ENCODE data around the gene RTN4RL1. TPM values are rescaled to one million over a fixed set of nuclear protein-coding genes. Genes with fewer than 3 reads are reported as not detected.

RTN4RL1 gene
- total RNA-seq, 1 donor from 2014 or later = 50.3 TPM

DNA sequence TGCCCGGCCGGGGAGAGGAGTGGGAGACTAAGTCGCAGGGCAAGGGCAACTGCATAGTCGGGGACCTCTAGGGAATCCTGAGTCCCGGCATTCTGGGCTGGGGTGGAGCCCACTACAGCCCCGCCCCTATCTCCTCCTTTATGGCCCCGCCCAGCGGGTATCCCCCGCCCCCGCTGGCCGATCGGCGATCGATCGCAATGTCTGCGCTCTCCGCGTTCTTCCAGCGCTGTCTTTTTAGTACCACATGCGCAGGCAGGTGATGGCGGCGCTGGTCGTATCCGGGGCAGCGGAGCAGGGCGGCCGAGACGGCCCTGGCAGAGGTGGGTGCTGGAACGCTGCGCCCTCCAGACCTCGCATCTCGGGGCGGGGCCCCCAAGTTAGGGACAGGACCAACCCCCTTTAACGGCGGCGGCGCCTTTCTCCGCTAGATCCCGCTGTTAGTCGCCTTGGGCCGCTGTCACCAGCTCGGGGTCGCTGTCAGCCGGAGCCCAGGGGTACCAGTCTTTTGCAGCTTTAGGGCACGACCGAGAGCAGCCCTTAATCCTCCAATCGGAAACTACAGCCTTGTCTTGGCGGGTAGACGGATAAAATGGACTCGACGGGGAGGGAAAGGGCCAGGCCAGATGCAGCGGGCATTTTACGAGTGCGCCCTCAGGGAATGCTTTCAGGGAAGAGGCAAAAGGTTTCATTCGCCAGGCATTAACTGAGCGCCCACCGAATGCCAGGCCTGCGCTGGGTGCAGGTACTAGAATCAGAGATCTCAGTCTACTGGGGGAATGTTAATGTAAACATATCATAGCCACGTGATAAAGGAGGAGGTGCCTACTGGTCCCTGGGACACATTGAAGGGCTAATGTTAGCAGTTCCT, 5.0 kb upstream of the RTN4RL1 start, which contains the start of gene DPH1:
TSS of gene DPH1 (plus strand) at position 243 of the 868 bp plus-strand sequence. CDS start at position 260, 17 bp downstream.
- H3K4me3 Mint-ChIP-seq (ENCODE audit: unreplicated experiment) = peak within 1 kb of the TSS; percentile 93
- peaks cover 4% of the 10 kb centered on the region for H3K9me3 Mint-ChIP-seq (ENCODE audit: unreplicated experiment)
- H3K27me3 Mint-ChIP-seq (ENCODE audit: unreplicated experiment) = peaks cover 9% of the 10 kb centered on the region
- H3K36me3 Mint-ChIP-seq (ENCODE audit: unreplicated experiment) = no peaks in the 10 kb centered on the region
- H3K4me1 Mint-ChIP-seq (ENCODE audit: low read depth, unreplicated experiment) = peaks cover 15% of the 10 kb centered on the region
- peak; percentile 92 for DNase-seq
- peak within 1 kb of the TSS; percentile 72 for H3K27ac Mint-ChIP-seq (ENCODE audit: unreplicated experiment)
- TF ChIP-seq, protein P1, sequence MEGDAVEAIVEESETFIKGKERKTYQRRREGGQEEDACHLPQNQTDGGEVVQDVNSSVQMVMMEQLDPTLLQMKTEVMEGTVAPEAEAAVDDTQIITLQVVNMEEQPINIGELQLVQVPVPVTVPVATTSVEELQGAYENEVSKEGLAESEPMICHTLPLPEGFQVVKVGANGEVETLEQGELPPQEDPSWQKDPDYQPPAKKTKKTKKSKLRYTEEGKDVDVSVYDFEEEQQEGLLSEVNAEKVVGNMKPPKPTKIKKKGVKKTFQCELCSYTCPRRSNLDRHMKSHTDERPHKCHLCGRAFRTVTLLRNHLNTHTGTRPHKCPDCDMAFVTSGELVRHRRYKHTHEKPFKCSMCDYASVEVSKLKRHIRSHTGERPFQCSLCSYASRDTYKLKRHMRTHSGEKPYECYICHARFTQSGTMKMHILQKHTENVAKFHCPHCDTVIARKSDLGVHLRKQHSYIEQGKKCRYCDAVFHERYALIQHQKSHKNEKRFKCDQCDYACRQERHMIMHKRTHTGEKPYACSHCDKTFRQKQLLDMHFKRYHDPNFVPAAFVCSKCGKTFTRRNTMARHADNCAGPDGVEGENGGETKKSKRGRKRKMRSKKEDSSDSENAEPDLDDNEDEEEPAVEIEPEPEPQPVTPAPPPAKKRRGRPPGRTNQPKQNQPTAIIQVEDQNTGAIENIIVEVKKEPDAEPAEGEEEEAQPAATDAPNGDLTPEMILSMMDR (IDR thresholded peaks at IDR 0.05; ENCODE audit: partially characterized antibody, unreplicated experiment) = no peak

DNA sequence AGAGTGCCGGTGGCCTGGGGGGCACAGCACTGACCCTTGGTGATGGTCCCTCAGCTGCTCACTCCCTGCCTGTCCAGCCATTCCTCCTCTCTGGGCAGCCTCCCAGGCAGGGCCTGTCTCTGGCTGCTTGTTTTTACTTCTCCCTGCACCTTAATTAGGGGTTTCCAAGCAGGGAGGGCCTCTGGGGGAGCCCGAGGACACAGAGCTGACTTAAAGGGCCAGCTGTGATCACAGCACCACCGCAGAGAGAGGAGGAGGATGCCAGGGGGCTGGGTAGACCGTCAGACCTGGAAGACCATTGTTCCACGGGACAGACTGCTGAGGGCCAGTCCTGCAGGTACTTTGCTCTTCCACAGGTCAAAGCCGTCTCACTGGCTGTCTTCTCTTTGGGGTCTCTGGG, 3.6 kb upstream of the RTN4RL1 start:
- H3K4me3 Mint-ChIP-seq (ENCODE audit: unreplicated experiment) = peak overlapping the region; percentile 20

DNA sequence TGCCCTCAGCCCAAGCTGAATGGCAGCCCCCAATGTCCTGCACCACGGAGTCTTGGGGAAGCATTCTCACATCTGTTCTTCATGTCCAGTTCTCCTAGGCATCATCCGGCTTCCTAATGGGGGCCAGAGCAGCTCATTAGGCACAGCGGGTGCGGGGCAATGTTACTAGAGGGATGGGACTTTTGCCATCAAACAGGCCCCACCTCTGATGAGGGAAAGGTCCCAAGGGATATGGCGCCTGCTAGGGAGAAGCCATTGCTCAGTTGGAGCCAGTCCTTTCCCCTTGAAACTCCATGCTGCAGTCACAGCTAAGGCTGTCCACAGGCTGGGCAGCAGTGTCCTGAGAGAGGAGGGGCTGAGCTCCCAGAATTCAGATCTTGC, 3.1 kb upstream of the RTN4RL1 start:
- TF ChIP-seq, protein P1 (IDR thresholded peaks at IDR 0.05; ENCODE audit: partially characterized antibody, unreplicated experiment) = no peak
- H3K4me1 Mint-ChIP-seq (ENCODE audit: low read depth, unreplicated experiment) = peaks cover 11% of the 10 kb centered on the region
- H3K4me3 Mint-ChIP-seq (ENCODE audit: unreplicated experiment) = peak overlapping the region; percentile 18
- H3K27me3 Mint-ChIP-seq (ENCODE audit: unreplicated experiment) = peaks cover 9% of the 10 kb centered on the region
- peak overlapping the region; percentile 48 for H3K27ac Mint-ChIP-seq (ENCODE audit: unreplicated experiment)
- H3K36me3 Mint-ChIP-seq (ENCODE audit: unreplicated experiment) = no peaks in the 10 kb centered on the region
- H3K9me3 Mint-ChIP-seq (ENCODE audit: unreplicated experiment) = peaks cover 4% of the 10 kb centered on the region
- no peak for DNase-seq

More for the DNA sequence above, 3.6 kb upstream of the RTN4RL1 start:
- H3K9me3 Mint-ChIP-seq (ENCODE audit: unreplicated experiment) = peaks cover 4% of the 10 kb centered on the region
- no peaks in the 10 kb centered on the region for H3K36me3 Mint-ChIP-seq (ENCODE audit: unreplicated experiment)
- H3K27me3 Mint-ChIP-seq (ENCODE audit: unreplicated experiment) = peaks cover 9% of the 10 kb centered on the region
- no peak overlapping the region for H3K27ac Mint-ChIP-seq (ENCODE audit: unreplicated experiment)
- TF ChIP-seq, protein P1 (IDR thresholded peaks at IDR 0.05; ENCODE audit: partially characterized antibody, unreplicated experiment) = no peak
- peak; percentile 29 for DNase-seq
- H3K4me1 Mint-ChIP-seq (ENCODE audit: low read depth, unreplicated experiment) = peaks cover 12% of the 10 kb centered on the region

DNA sequence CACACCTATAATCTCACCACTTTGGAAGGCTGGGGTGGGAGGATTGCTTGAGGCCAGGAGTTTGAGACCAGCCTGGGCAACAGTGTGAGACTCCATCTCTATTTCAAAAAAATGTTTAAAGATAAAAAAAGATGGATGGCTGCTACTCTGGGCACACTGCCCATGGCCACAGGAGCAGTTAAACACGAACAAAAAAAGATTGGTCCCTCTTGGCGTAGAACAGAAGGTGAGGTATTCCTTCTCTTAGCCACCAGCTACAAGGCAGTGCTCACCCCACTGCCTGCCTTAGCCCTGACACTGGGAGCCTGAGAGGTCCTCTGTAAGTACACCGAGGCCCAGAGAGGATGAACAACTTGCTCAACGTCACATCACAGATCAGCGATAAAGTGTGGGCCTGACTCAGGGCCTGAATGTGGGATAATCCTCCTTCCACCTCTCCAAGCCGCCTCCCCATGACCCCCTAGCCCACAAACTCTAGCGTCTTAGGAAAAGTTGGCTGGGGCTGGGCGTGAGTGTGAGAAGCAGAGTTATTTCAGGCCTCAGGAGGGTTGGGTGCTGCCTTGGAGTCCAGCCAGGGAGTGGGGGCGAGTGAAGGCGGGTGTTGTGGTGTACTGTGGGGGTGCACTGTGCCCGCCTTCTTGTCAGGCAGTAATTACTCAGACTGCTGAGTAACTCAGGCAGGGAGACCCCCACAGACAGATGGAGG, 2.5 kb upstream of the RTN4RL1 start:
- TF ChIP-seq, protein P1 (IDR thresholded peaks at IDR 0.05; ENCODE audit: partially characterized antibody, unreplicated experiment) = no peak
- Mint-ChIP-seq H3K27ac (ENCODE audit: unreplicated experiment) (no peak overlapping the region), H3K27me3 (ENCODE audit: unreplicated experiment) (peaks cover 9% of the 10 kb centered on the region), H3K36me3 (ENCODE audit: unreplicated experiment) (no peaks in the 10 kb centered on the region), H3K9me3 (ENCODE audit: unreplicated experiment) (peaks cover 4% of the 10 kb centered on the region), H3K4me3 (ENCODE audit: unreplicated experiment) (peak overlapping the region; percentile 32), H3K4me1 (ENCODE audit: low read depth, unreplicated experiment) (peaks cover 10% of the 10 kb centered on the region)
- DNase-seq = no peak

Data from glutamatergic neuron (in vitro differentiated cells).